Ishikawa (cell line): ENCODE results near the gene STMN3.

Experiments used
- CEBPB ChIP-seq: IDR thresholded peaks from 2 replicates; pipeline ENCODE4 v1.6.1; 2012
- CREB1 ChIP-seq: IDR thresholded peaks from 2 replicates; pipeline ENCODE4 v1.6.1; 2012; ENCODE audit warnings: low read depth
- EGR1 ChIP-seq: IDR thresholded peaks from 2 replicates; pipeline ENCODE4 v1.6.1; 2012
- EP300 ChIP-seq: IDR thresholded peaks from 2 replicates; pipeline ENCODE4 v1.6.1; 2012; ENCODE audit warnings: borderline replicate concordance
- FOXM1 ChIP-seq: IDR thresholded peaks from 2 replicates; pipeline ENCODE4 v1.6.1; 2012; ENCODE audit warnings: low read depth, borderline replicate concordance
- NFIC ChIP-seq: IDR thresholded peaks from 2 replicates; pipeline ENCODE4 v1.6.1; 2012
- RAD21 ChIP-seq: IDR thresholded peaks from 2 replicates; pipeline ENCODE4 v1.6.1; 2012; ENCODE audit warnings: low read depth
- TAF1 ChIP-seq: IDR thresholded peaks from 2 replicates; pipeline ENCODE4 v1.6.1; 2012; ENCODE audit warnings: low read depth, mild to moderate bottlenecking
- TCF12 ChIP-seq: IDR thresholded peaks from 2 replicates; pipeline ENCODE4 v1.6.1; 2012; ENCODE audit warnings: low read depth
- TEAD4 ChIP-seq: IDR thresholded peaks from 2 replicates; pipeline ENCODE4 v1.6.1; 2012
- YY1 ChIP-seq: IDR thresholded peaks from 2 replicates; pipeline ENCODE4 v1.6.1; 2012; ENCODE audit warnings: low read depth
- ZBTB7A ChIP-seq: IDR thresholded peaks from 2 replicates; pipeline ENCODE4 v1.6.1; 2012; ENCODE audit warnings: low read depth
- TF ChIP-seq, protein P1 (sequence below): IDR thresholded peaks from 2 replicates; pipeline ENCODE4 v1.6.1; 2012
- TF ChIP-seq, protein P2 (sequence below): IDR thresholded peaks from 2 replicates; pipeline ENCODE4 v1.6.1; 2012; ENCODE audit warnings: low read depth, mild to moderate bottlenecking
- TF ChIP-seq, protein P3 (sequence below): IDR thresholded peaks from 2 replicates; pipeline ENCODE4 v1.6.1; 2012

Gene STMN3

DNA sequence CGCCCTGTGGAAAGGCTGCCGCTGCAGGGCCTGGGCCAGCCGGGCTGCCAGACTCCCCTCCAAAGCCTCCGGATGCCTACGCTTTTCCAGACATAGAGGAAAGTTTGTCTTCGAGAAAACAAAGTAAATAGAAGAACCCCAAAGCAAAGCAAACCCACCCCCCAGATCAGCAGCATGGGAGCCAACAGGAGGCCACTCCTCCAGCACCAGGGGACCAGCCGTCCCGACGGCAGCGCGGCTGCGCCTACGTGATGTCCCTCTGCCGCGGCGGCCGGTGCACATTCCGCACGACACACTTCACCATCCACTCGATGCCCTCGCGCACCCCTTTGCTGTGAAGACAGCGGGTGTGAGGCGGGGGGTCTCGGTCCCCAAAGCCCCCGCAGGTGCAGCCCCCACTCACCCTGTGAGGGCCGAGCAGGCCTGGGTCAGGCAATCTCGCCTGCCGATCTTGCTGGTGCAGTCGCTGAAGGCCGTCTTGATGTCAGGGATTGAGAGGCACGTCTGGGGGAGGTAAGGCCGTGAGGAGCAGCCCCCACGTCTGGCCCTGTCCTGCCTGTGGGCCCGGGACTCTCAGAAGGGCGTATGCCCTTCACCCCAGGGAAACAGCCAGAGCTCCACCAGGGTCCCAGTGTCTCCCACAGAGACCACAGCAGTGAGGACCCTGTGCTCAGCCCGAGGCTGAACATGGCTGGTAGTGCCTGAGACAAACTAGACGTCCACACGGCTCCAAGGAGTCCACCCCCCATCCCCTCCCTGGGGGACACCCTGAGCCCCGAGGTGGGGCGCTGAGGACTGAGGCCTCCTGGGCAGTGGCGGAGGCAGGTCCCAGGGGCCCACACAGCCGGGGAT is 47.2 kb upstream of the STMN3 start:
- TF ChIP-seq EP300 (no peak), FOXM1 (no peak), EGR1 (no peak), CREB1 (no peak), ZBTB7A (no peak), TCF12 (no peak), CEBPB (no peak), TAF1 (no peak), YY1 (no peak), TEAD4 (no peak), RAD21 (no peak), NFIC (no peak)
- TF ChIP-seq, protein P1, sequence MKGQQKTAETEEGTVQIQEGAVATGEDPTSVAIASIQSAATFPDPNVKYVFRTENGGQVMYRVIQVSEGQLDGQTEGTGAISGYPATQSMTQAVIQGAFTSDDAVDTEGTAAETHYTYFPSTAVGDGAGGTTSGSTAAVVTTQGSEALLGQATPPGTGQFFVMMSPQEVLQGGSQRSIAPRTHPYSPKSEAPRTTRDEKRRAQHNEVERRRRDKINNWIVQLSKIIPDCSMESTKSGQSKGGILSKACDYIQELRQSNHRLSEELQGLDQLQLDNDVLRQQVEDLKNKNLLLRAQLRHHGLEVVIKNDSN: no peak
- TF ChIP-seq, protein P2, sequence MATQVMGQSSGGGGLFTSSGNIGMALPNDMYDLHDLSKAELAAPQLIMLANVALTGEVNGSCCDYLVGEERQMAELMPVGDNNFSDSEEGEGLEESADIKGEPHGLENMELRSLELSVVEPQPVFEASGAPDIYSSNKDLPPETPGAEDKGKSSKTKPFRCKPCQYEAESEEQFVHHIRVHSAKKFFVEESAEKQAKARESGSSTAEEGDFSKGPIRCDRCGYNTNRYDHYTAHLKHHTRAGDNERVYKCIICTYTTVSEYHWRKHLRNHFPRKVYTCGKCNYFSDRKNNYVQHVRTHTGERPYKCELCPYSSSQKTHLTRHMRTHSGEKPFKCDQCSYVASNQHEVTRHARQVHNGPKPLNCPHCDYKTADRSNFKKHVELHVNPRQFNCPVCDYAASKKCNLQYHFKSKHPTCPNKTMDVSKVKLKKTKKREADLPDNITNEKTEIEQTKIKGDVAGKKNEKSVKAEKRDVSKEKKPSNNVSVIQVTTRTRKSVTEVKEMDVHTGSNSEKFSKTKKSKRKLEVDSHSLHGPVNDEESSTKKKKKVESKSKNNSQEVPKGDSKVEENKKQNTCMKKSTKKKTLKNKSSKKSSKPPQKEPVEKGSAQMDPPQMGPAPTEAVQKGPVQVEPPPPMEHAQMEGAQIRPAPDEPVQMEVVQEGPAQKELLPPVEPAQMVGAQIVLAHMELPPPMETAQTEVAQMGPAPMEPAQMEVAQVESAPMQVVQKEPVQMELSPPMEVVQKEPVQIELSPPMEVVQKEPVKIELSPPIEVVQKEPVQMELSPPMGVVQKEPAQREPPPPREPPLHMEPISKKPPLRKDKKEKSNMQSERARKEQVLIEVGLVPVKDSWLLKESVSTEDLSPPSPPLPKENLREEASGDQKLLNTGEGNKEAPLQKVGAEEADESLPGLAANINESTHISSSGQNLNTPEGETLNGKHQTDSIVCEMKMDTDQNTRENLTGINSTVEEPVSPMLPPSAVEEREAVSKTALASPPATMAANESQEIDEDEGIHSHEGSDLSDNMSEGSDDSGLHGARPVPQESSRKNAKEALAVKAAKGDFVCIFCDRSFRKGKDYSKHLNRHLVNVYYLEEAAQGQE: no peak
- TF ChIP-seq, protein P3, sequence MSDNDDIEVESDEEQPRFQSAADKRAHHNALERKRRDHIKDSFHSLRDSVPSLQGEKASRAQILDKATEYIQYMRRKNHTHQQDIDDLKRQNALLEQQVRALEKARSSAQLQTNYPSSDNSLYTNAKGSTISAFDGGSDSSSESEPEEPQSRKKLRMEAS: no peak

DNA sequence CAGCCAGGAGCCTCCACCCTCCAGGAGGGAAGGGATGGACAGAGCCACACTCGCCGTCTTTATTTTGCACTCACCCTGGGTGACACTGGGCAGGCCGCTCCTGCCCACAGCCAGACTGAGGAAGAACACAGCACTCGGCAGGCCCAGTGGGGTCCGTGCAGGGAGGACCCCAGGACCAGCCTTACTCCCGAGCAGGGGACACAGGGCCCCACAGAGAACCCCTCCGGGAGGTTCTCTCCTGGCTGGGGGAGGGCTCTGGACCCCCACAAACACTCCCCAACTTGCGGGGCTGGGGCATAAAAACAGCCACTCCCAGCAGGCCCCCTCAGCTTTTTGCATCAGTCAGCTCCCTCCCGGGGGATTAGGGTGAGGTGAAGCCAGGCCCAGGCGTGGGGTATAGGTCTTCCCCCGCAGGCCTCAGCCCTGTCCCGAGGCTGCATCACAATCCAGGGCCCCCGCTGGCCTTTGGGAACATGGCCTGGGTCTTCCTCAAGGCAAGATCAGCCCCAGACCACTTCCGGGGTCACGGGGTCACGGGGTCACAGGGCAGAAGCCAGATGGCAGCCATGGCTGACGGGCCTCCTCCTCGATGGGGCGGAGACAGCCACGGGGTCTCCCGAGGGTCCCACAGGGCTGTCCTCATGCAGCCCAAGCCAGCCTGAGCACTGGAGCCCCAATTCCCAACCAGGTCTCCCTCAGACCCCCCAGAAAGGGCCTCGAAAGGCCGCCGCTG is 46.4 kb upstream of the STMN3 start:
- TF ChIP-seq, protein P3: no peak
- TF ChIP-seq TAF1: no peak
- TF ChIP-seq EP300: no peak
- no peak for TF ChIP-seq RAD21
- no peak for TF ChIP-seq TCF12
- TF ChIP-seq NFIC: no peak
- TF ChIP-seq TEAD4: no peak
- TF ChIP-seq, protein P2: no peak
- TF ChIP-seq YY1: no peak
- TF ChIP-seq FOXM1: no peak
- no peak for TF ChIP-seq CREB1
- TF ChIP-seq CEBPB: no peak
- TF ChIP-seq, protein P1: no peak
- TF ChIP-seq ZBTB7A: no peak
- TF ChIP-seq EGR1: no peak

DNA sequence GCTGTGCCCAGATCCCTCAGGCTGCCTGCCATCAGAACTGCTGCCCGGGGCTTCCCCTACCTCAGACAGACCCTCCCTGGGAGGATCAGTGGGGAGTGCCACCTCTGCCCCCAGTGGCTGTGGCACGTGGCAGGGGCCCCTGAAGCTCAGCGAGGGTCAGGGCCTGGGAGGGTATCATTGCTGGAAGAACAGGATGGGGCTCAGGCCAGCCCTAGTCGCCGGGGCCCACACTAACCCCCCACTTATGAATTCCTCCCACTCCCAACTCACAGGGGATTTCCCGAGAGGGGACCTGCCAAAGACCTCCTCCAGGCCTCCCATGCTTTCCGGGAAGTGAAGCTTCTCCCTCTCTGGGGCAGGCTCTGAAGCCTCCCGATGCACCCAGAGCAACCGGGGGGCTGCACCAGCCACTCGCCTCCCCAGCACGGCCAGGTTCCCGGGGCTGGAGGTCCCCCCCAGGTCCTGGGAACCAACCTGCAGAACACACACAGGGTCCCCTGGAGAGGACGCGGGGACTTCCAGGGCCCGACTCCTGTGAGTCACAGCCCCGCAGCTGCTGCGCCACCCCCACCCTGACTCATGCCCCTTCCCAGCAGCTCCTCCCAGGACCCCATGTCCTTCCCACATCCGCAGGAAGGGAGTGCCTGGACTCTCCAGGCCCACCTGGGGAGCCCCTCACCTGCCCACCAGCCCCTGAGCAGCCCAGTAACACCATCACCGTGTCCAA is 45.7 kb upstream of the STMN3 start:
- no peak for TF ChIP-seq EGR1
- no peak for TF ChIP-seq TCF12
- no peak for TF ChIP-seq FOXM1
- TF ChIP-seq ZBTB7A: no peak
- TF ChIP-seq, protein P3: no peak
- TF ChIP-seq YY1: no peak
- no peak for TF ChIP-seq EP300
- TF ChIP-seq, protein P1: no peak
- TF ChIP-seq TAF1: no peak
- no peak for TF ChIP-seq CREB1
- no peak for TF ChIP-seq CEBPB

DNA sequence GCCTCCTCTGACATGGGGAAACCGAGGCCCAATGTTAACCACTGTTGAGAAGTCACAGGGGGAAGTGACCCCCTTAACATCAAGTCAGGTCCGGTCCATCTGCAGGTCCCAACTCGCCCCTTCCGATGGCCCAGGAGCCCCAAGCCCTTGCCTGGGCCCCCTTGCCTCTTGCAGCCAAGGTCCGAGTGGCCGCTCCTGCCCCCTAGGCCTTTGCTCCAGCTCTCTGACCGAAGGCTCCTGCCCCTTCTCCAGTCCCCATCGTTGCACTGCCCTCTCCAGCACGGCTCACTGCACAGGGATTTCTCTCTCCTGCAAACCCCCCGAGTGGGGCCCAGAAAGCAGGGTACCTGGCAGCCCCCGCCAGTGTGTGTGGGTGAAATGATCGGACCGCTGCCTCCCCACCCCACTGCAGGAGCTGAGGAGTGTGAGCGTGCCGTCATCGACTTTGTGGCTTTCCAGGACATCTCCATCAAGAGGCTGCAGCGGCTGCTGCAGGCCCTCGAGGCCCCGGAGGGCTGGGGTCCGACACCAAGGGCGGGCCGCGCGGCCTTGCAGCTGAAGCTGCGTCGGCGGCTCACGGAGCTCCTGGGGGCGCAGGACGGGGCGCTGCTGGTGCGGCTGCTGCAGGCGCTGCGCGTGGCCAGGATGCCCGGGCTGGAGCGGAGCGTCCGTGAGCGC is 44.8 kb upstream of the STMN3 start:
- TF ChIP-seq, protein P2: no peak
- TF ChIP-seq CEBPB (no peak), FOXM1 (no peak), TAF1 (no peak), EP300 (no peak), TEAD4 (no peak), YY1 (no peak), EGR1 (no peak), NFIC (no peak), CREB1 (no peak), TCF12 (no peak), ZBTB7A (no peak), RAD21 (no peak)
- TF ChIP-seq, protein P1: no peak
- TF ChIP-seq, protein P3: no peak
